Trophoblast cell (in vitro differentiated cells and primary cell): ENCODE data around the gene TACR2.

ENCODE experiments used
- DNase-seq, 2 donors: peaks; one replicate each; pipeline ENCODE4 v3.0.0-alpha.2; 2016
- H2AFZ ChIP-seq: 2 replicates; pipeline ENCODE4 v1.6.1; 2013; ENCODE audit warnings: low read length, moderate library complexity, mild to moderate bottlenecking; ENCODE audit not compliant: insufficient read depth, poor library complexity
- H2AK5ac ChIP-seq: 2 replicates; pipeline ENCODE4 v1.6.1; 2013; ENCODE audit warnings: mild to moderate bottlenecking, low read length
- H2BK120ac ChIP-seq: 2 replicates; pipeline ENCODE4 v1.6.1; 2013; ENCODE audit warnings: low read length, mild to moderate bottlenecking, moderate library complexity; ENCODE audit not compliant: insufficient read depth, poor library complexity
- H2BK12ac ChIP-seq: 2 replicates; pipeline ENCODE4 v1.6.1; 2013; ENCODE audit warnings: mild to moderate bottlenecking, low read length, moderate library complexity
- H2BK5ac ChIP-seq: 2 replicates; pipeline ENCODE4 v1.6.1; 2013; ENCODE audit warnings: low read length, low read depth, moderate library complexity, mild to moderate bottlenecking; ENCODE audit not compliant: poor library complexity
- H3K14ac ChIP-seq: 2 replicates; pipeline ENCODE4 v1.6.1; 2013; ENCODE audit warnings: mild to moderate bottlenecking, low read length
- H3K18ac ChIP-seq: 2 replicates; pipeline ENCODE4 v1.6.1; 2013; ENCODE audit warnings: mild to moderate bottlenecking, low read length
- H3K23ac ChIP-seq: 2 replicates; pipeline ENCODE4 v1.6.1; 2013; ENCODE audit warnings: low read length
- H3K27ac ChIP-seq: 2 replicates; pipeline ENCODE4 v1.5.1; 2013; ENCODE audit warnings: low read depth, mild to moderate bottlenecking, inconsistent platforms, low read length, moderate library complexity
- H3K27me3 ChIP-seq: 2 replicates; pipeline ENCODE4 v1.6.1; 2013; ENCODE audit warnings: inconsistent platforms, mild to moderate bottlenecking, low read length, moderate library complexity; ENCODE audit not compliant: insufficient read depth
- H3K36me3 ChIP-seq, 2 experiments: 1 replicate in 1 of 2; 2 replicates in 1 of 2; pipeline ENCODE4 v1.6.1; 2013; ENCODE audit warnings: low read length in 2 of 2, mild to moderate bottlenecking in 2 of 2, moderate library complexity in 1 of 2; ENCODE audit not compliant: insufficient read depth in 2 of 2, control insufficient read depth in 1 of 2
- H3K4ac ChIP-seq: 2 replicates; pipeline ENCODE4 v1.6.1; 2013; ENCODE audit warnings: low read depth, mild to moderate bottlenecking, low read length, moderate library complexity
- H3K4me1 ChIP-seq, 2 experiments: 1 replicate in 1 of 2; 2 replicates in 1 of 2; pipeline ENCODE4 v1.6.1; 2013; ENCODE audit warnings: low read length in 2 of 2, mild to moderate bottlenecking in 2 of 2, moderate library complexity in 1 of 2; ENCODE audit not compliant: insufficient read depth in 2 of 2, control insufficient read depth in 1 of 2
- H3K4me2 ChIP-seq: 2 replicates; pipeline ENCODE4 v1.6.1; 2013; ENCODE audit warnings: inconsistent platforms, mild to moderate bottlenecking, low read length, moderate library complexity
- H3K4me3 ChIP-seq: 2 replicates; pipeline ENCODE4 v1.5.1; 2013; ENCODE audit warnings: mild to moderate bottlenecking, low read depth, low read length, inconsistent platforms
- H3K79me1 ChIP-seq: one replicate; pipeline ENCODE4 v1.6.1; 2013; ENCODE audit warnings: low read length
- H3K79me2 ChIP-seq: 2 replicates; pipeline ENCODE4 v1.6.1; 2013; ENCODE audit warnings: low read length, mild to moderate bottlenecking; ENCODE audit not compliant: control insufficient read depth, insufficient read depth, poor library complexity
- H3K9ac ChIP-seq: 2 replicates; pipeline ENCODE4 v1.6.1; 2013; ENCODE audit warnings: mild to moderate bottlenecking, low read length
- H3K9me3 ChIP-seq: 2 replicates; pipeline ENCODE4 v1.6.1; 2013; ENCODE audit warnings: low read depth, mild to moderate bottlenecking, control low read depth, inconsistent platforms, low read length; ENCODE audit not compliant: insufficient read depth
- H4K12ac ChIP-seq: 2 replicates; pipeline ENCODE4 v1.6.1; 2013; ENCODE audit warnings: low read depth, mild to moderate bottlenecking, low read length, moderate library complexity
- H4K8ac ChIP-seq: 2 replicates; pipeline ENCODE4 v1.6.1; 2013; ENCODE audit warnings: low read depth, mild to moderate bottlenecking, low read length, moderate library complexity
- H4K91ac ChIP-seq: one replicate; pipeline ENCODE4 v1.6.1; 2013; ENCODE audit warnings: low read depth, mild to moderate bottlenecking, low read length, moderate library complexity
- WGBS: extraction: QIAGEN DNeasy Blood & Tissue Kit; methylation state at CpG from one replicate; pipeline ENCODE4 v1.1.7; 2013; ENCODE audit warnings: missing lambda C conversion rate; ENCODE audit not compliant: insufficient read length, insufficient coverage; ENCODE audit errors: extremely low coverage; 5-methylcytosine and 5-hydroxymethylcytosine counted together

Gene TACR2

DNA sequence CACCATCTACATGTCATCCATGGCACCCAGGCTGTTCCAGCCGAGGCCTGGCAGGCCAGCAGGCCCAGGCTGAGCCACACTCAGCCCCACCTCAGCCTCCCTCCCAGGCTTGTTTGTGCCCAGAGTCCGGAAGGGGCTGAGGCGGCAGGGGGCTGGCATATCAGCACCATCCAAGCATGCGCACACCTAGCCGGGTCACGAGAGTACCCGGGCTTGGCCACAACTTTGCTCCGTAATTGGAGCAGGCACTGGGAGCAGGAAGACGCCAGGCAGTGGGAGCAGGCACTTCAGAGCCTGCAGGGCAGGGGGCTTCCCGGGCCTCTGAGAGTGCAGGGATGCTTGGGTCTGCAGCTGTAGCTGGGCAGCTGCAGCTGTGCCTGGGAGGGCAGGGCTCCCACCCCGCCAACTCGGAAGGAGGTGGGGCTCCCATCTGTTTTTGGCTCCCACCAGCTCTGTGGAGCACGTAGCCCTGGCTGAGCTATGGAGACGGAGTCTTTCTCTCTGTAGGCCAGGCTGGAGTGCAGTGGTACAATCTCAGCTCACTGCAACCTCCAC lies 19.3 kb upstream of the TACR2 start:
- H4K91ac ChIP-seq = peak overlapping the region; percentile 72
- H3K9me3 ChIP-seq = peaks cover 4% of the 10 kb centered on the region
- no peak overlapping the region for H3K27ac ChIP-seq
- peak overlapping the region; percentile 40 for H3K14ac ChIP-seq
- no CpG with 5 or more reads among the region's 14 CpGs for WGBS
- H2BK5ac ChIP-seq = no peak overlapping the region
- H4K8ac ChIP-seq = no peak overlapping the region
- H2BK12ac ChIP-seq = peak overlapping the region; percentile 82
- no peak overlapping the region for H2BK120ac ChIP-seq
- H3K23ac ChIP-seq = no peak overlapping the region
- H3K4ac ChIP-seq = no peak overlapping the region
- peak overlapping the region; percentile 23 for H3K18ac ChIP-seq
- H3K27me3 ChIP-seq = no peaks in the 10 kb centered on the region
- peak overlapping the region; percentile 91 for H2AK5ac ChIP-seq
- no peak overlapping the region for H3K4me2 ChIP-seq
- H2AFZ ChIP-seq = no peak overlapping the region
- H3K4me3 ChIP-seq = no peak overlapping the region
- no peak for DNase-seq
- no peaks in the 10 kb centered on the region for H3K79me2 ChIP-seq
- peaks cover 20 to 22% of the 10 kb centered on the region in 2 experiments for H3K4me1 ChIP-seq
- no peaks in the 10 kb centered on the region for H3K36me3 ChIP-seq
- no peak overlapping the region for H3K9ac ChIP-seq
- H4K12ac ChIP-seq = no peak overlapping the region
- peaks cover 20% of the 10 kb centered on the region for H3K79me1 ChIP-seq

DNA sequence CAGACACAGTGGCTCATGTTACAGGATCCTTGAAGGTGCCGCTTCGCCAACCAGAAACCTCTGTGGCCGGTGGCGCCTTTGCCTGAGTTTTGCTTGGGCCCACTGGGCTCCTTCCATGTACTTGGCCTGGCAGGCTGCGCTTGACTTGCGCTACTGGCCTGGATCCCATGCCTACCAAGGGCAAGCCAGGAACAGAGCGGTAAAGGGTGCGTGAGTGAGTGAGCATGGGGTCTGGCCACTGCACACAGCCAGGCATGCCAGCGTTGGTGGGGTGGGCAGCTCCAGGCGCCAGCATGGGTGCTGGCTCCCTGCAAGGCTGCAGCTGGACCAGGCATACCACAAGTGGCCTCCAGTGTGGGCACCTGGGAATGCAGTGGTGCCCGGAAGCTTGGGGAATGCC lies 18.2 kb upstream of the TACR2 start:
- Histone ChIP-seq H4K91ac (no peak overlapping the region), H2AFZ (no peak overlapping the region), H3K4ac (no peak overlapping the region), H2BK5ac (no peak overlapping the region), H2BK12ac (no peak overlapping the region), H3K9me3 (peaks cover 4% of the 10 kb centered on the region), H3K27ac (no peak overlapping the region), H2BK120ac (no peak overlapping the region), H3K36me3 (no peaks in the 10 kb centered on the region), H2AK5ac (no peak overlapping the region), H3K23ac (peak overlapping the region; percentile 42), H3K27me3 (no peaks in the 10 kb centered on the region), H4K8ac (no peak overlapping the region), H3K18ac (no peak overlapping the region), H3K4me1 (peaks cover 20% of the 10 kb centered on the region in 2 experiments), H3K4me2 (no peak overlapping the region), H3K9ac (no peak overlapping the region), H3K79me1 (peaks cover 20% of the 10 kb centered on the region), H3K14ac (no peak overlapping the region), H4K12ac (no peak overlapping the region), H3K79me2 (no peaks in the 10 kb centered on the region), H3K4me3 (peak overlapping the region; percentile 58)
- no peak for DNase-seq
- WGBS = no CpG with 5 or more reads among the region's 11 CpGs

DNA sequence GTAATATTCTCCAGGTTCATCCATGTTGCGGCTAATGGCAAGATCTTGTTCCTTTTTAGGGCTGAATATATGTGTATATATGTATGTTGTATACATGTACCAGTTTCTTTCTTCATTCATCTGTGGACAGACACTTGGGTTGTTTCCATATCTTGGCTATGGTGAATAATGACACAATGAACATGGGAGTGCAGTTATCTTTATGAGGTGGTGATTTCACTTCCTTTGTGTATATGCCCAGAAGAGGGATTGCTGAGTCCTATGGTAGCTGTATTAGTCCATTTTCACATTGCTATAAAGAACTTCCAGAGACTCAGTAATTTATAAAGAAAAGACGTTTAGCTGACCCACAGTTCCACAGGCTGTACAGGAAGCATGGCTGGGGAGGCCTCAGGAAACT lies 17.5 kb upstream of the TACR2 start:
- Histone ChIP-seq H3K23ac (no peak overlapping the region), H3K79me1 (peaks cover 16% of the 10 kb centered on the region), H3K4me2 (no peak overlapping the region), H2BK5ac (no peak overlapping the region), H3K36me3 (no peaks in the 10 kb centered on the region), H3K27me3 (no peaks in the 10 kb centered on the region), H3K9ac (no peak overlapping the region), H3K4me1 (peaks cover 12 to 13% of the 10 kb centered on the region in 2 experiments), H3K27ac (no peak overlapping the region), H3K18ac (no peak overlapping the region), H3K4me3 (no peak overlapping the region), H2BK120ac (no peak overlapping the region), H2AFZ (no peak overlapping the region), H2BK12ac (no peak overlapping the region), H2AK5ac (no peak overlapping the region), H4K8ac (no peak overlapping the region), H3K14ac (no peak overlapping the region), H3K79me2 (no peaks in the 10 kb centered on the region), H3K9me3 (peaks cover 4% of the 10 kb centered on the region), H4K91ac (no peak overlapping the region), H4K12ac (no peak overlapping the region), H3K4ac (no peak overlapping the region)
- DNase-seq = no peak
- WGBS = no CpG with 5 or more reads among the region's 2 CpGs

DNA sequence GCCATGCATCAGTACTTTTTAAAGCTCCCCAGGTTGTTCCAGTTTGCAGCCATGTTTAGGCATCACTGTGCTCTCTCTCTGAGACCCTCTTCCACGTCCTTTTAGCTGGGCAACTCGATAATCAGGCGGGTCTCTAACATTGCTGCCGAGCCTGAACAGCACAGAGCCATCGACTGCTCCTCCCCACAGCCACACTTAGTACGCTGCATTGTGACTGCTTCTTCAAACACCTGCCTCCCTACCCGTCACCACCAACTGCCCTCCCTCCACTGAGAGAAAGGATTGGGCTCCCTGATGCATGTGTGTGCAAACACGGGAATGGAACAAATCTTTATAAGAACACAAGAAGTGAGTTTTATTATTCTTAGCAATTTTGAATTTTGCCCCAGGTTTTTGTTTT lies 11.4 kb upstream of the TACR2 start:
- peaks cover 3% of the 10 kb centered on the region for H3K79me1 ChIP-seq
- WGBS = no CpG with 5 or more reads among the region's 8 CpGs
- H4K8ac ChIP-seq = no peak overlapping the region
- H3K79me2 ChIP-seq = no peaks in the 10 kb centered on the region
- no peak overlapping the region for H2BK5ac ChIP-seq
- H3K4me1 ChIP-seq = peaks cover 11 to 18% of the 10 kb centered on the region in 2 experiments
- H3K4me3 ChIP-seq = no peak overlapping the region
- DNase-seq = no peak
- H2BK12ac ChIP-seq = no peak overlapping the region
- H3K27me3 ChIP-seq = no peaks in the 10 kb centered on the region
- no peak overlapping the region for H4K12ac ChIP-seq
- H3K9ac ChIP-seq = no peak overlapping the region
- H3K36me3 ChIP-seq = no peaks in the 10 kb centered on the region
- H3K18ac ChIP-seq = no peak overlapping the region
- no peak overlapping the region for H2AK5ac ChIP-seq
- no peak overlapping the region for H2AFZ ChIP-seq
- no peak overlapping the region for H3K4ac ChIP-seq
- no peak overlapping the region for H3K14ac ChIP-seq
- no peak overlapping the region for H3K27ac ChIP-seq
- no peak overlapping the region for H3K23ac ChIP-seq
- no peak overlapping the region for H4K91ac ChIP-seq
- no peak overlapping the region for H2BK120ac ChIP-seq
- H3K9me3 ChIP-seq = peaks cover 2% of the 10 kb centered on the region
- no peak overlapping the region for H3K4me2 ChIP-seq
